HFFc6 (cell line): ENCODE data around the gene PIKFYVE. TPM values are rescaled to one million over a fixed set of nuclear protein-coding genes. Genes with fewer than 3 reads are reported as not detected.
A peak's percentile ranks its signal among the peaks of the same experiment; 100 is the strongest.

Source experiments
- DNase-seq: peaks from one replicate; pipeline ENCODE4 v3.0.0-alpha.2; 2018
- H3K27ac Mint-ChIP-seq: 2 replicates; pipeline ENCODE4 v1.8.0; 2020; ENCODE audit warnings: mild to moderate bottlenecking, mixed read lengths
- H3K27me3 Mint-ChIP-seq: 2 replicates; pipeline ENCODE4 v1.8.0; 2021; ENCODE audit warnings: mild to moderate bottlenecking, moderate library complexity, mixed read lengths; ENCODE audit not compliant: insufficient read depth
- H3K36me3 Mint-ChIP-seq: 2 replicates; pipeline ENCODE4 v1.8.0; 2021; ENCODE audit warnings: low read depth, mixed read lengths
- H3K4me1 Mint-ChIP-seq: 2 replicates; pipeline ENCODE4 v1.8.0; 2020; ENCODE audit warnings: low read depth, mixed read lengths
- H3K4me3 Mint-ChIP-seq: 2 replicates; pipeline ENCODE4 v1.8.0; 2020; ENCODE audit warnings: mild to moderate bottlenecking, moderate library complexity, mixed read lengths
- H3K9me3 Mint-ChIP-seq: 2 replicates; pipeline ENCODE4 v1.8.0; 2020; ENCODE audit warnings: mild to moderate bottlenecking, mixed read lengths
- CTCF ChIP-seq: fragments of 200-600 bp; sonication (generic); IDR thresholded peaks from 2 replicates; pipeline ENCODE4 v1.5.0; 2021; ENCODE audit warnings: antibody characterized with exemption, mild to moderate bottlenecking
- total RNA-seq, 6 experiments: library from RNA; stranded (reverse); fragmentation: NEBNext Ultra II Directional; extraction: Animal tissue kit (Norgen Biotek cat#: 25700); gene quantifications; 2 replicates in 1 of 6; 3 replicates in 5 of 6; pipeline ENCODE4 v1.2.3, GENCODE V29; 2021

Gene PIKFYVE
- total RNA-seq, 6 experiments from 2014 or later, result 17.2 to 22.0 (median 20.2) TPM

- peaks cover 17% of the 10 kb centered on the region for H3K4me1 Mint-ChIP-seq
- no peak overlapping the region for H3K27ac Mint-ChIP-seq
- no peaks in the 10 kb centered on the region for H3K27me3 Mint-ChIP-seq
- TF ChIP-seq CTCF, result no peak
- no peak overlapping the region for H3K4me3 Mint-ChIP-seq
- H3K9me3 Mint-ChIP-seq, result no peaks in the 10 kb centered on the region
- H3K36me3 Mint-ChIP-seq, result peaks cover 35% of the 10 kb centered on the region
- DNase-seq, result peak; percentile 4
Measured at GRCh38 chr2:208306291-208306690, 40.2 kb downstream of the PIKFYVE start.

GRCh38 chr2:208311321-208311720 is 45.3 kb downstream of the PIKFYVE start:
- no peak for DNase-seq
- Mint-ChIP-seq H3K27me3 (no peaks in the 10 kb centered on the region), H3K9me3 (no peaks in the 10 kb centered on the region), H3K4me1 (peaks cover 31% of the 10 kb centered on the region), H3K36me3 (peaks cover 27% of the 10 kb centered on the region), H3K27ac (no peak overlapping the region), H3K4me3 (no peak overlapping the region)
- no peak for TF ChIP-seq CTCF

GRCh38 chr2:208311954-208312353 is 45.9 kb downstream of the PIKFYVE start:
- peaks cover 27% of the 10 kb centered on the region for H3K36me3 Mint-ChIP-seq
- no peak overlapping the region for H3K27ac Mint-ChIP-seq
- H3K9me3 Mint-ChIP-seq, result no peaks in the 10 kb centered on the region
- no peaks in the 10 kb centered on the region for H3K27me3 Mint-ChIP-seq
- H3K4me3 Mint-ChIP-seq, result no peak overlapping the region
- H3K4me1 Mint-ChIP-seq, result peaks cover 27% of the 10 kb centered on the region
- no peak for TF ChIP-seq CTCF
- no peak for DNase-seq

- Mint-ChIP-seq H3K9me3 (no peaks in the 10 kb centered on the region), H3K36me3 (peaks cover 34% of the 10 kb centered on the region), H3K27me3 (no peaks in the 10 kb centered on the region; the same call in 1 of the 2 replicates), H3K27ac (peak overlapping the region; percentile 50; the same call in 1 of the 2 replicates), H3K4me3 (no peak overlapping the region), H3K4me1 (peaks cover 27% of the 10 kb centered on the region)
- TF ChIP-seq CTCF, result no peak
- DNase-seq, result peak; percentile 31
Measured at GRCh38 chr2:208315081-208315788, 49.2 kb downstream of the PIKFYVE start.

GRCh38 chr2:208318127-208318526 is 52.1 kb downstream of the PIKFYVE start:
- no peak overlapping the region for H3K27ac Mint-ChIP-seq
- no peak for TF ChIP-seq CTCF
- no peaks in the 10 kb centered on the region; the same call in 1 of the 2 replicates for H3K27me3 Mint-ChIP-seq

More at GRCh38 chr2:208318127-208318526, 52.1 kb downstream of the PIKFYVE start:
- no peaks in the 10 kb centered on the region for H3K9me3 Mint-ChIP-seq
- peaks cover 10% of the 10 kb centered on the region for H3K4me1 Mint-ChIP-seq
- peaks cover 28% of the 10 kb centered on the region for H3K36me3 Mint-ChIP-seq
- H3K4me3 Mint-ChIP-seq, result no peak overlapping the region
- DNase-seq, result no peak
